Keratinocyte (primary cell): ENCODE data around the gene ENPP3.

Experiments used
- EZH2 ChIP-seq: IDR thresholded peaks from one replicate; pipeline ENCODE4 v1.6.1; 2012; ENCODE audit warnings: inconsistent platforms, mild to moderate bottlenecking, low read length, moderate library complexity
- TF ChIP-seq, protein P1 (sequence below), 3 experiments: IDR thresholded peaks in 1 of 3; conservative IDR thresholded peaks in 1 of 3; optimal IDR thresholded peaks in 1 of 3; 2 replicates in 2 of 3; 3 replicates in 1 of 3; pipeline versions ENCODE3 to v1.5.1; 2011; ENCODE audit warnings: low read length in 3 of 3, mild to moderate bottlenecking in 3 of 3, moderate library complexity in 2 of 3, control low read depth in 1 of 3, inconsistent platforms in 1 of 3; ENCODE audit not compliant: insufficient read depth in 2 of 3; ENCODE audit errors: extremely low read depth in 1 of 3

DNA sequence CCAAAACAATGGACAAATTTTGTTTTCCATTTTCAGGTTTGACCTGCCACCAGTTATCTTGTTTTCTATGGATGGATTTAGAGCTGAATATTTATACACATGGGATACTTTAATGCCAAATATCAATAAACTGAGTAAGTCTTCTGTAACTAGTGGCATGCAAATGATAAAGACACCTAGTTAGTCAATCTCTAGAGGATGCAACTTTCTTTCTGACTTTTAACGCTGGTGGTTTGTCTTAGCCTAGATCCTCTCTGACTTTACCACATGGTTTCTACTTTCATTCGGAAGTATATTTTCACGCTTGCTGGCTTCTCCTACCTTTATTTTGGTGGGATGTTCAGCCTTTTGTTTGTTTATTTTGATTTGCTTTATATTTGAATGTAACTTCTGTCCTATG lies 21.2 kb downstream of the ENPP3 start:
- no peak for TF ChIP-seq EZH2
- TF ChIP-seq, protein P1, sequence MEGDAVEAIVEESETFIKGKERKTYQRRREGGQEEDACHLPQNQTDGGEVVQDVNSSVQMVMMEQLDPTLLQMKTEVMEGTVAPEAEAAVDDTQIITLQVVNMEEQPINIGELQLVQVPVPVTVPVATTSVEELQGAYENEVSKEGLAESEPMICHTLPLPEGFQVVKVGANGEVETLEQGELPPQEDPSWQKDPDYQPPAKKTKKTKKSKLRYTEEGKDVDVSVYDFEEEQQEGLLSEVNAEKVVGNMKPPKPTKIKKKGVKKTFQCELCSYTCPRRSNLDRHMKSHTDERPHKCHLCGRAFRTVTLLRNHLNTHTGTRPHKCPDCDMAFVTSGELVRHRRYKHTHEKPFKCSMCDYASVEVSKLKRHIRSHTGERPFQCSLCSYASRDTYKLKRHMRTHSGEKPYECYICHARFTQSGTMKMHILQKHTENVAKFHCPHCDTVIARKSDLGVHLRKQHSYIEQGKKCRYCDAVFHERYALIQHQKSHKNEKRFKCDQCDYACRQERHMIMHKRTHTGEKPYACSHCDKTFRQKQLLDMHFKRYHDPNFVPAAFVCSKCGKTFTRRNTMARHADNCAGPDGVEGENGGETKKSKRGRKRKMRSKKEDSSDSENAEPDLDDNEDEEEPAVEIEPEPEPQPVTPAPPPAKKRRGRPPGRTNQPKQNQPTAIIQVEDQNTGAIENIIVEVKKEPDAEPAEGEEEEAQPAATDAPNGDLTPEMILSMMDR (optimal IDR thresholded peaks at IDR 0.05 in 1 of 3, IDR thresholded peaks at IDR 0.05 in 1 of 3, conservative IDR thresholded peaks at IDR 0.05 in 1 of 3; ENCODE audit: extremely low read depth in 1 of 3, insufficient read depth in 2 of 3, low read length in 3 of 3): no peak
